ENCODE data around the gene CHGA.

GRCh38 chr14:92877757-92878431 is 45.1 kb upstream of the CHGA start:
- TF ChIP-seq CTCF (IDR thresholded peaks at IDR 0.05) = no peak
- no peak for TF ChIP-seq POLR2A (IDR thresholded peaks at IDR 0.05)

Measured in Peyer's patch (tissue), 4 donors.